AG04450 (cell line): ENCODE data around the gene KRTAP26-1. TPM values are rescaled to one million over a fixed set of nuclear protein-coding genes. Genes with fewer than 3 reads are reported as not detected.
A peak's percentile ranks its signal among the peaks of the same experiment; 100 is the strongest.

Source experiments
- CTCF ChIA-PET: fragments of 300-600, 350-600 bp; formaldehyde crosslinking; extraction: SDS; loops from one replicate; lab custom pipeline; 2022; ENCODE audit warnings: antibody characterized with exemption, inconsistent platforms; lab: Charles Lee
- POLR2A ChIA-PET: fragments of 350-600 bp; formaldehyde crosslinking; extraction: SDS; loops from one replicate; lab custom pipeline; 2021; ENCODE audit warnings: antibody characterized with exemption, inconsistent platforms; lab: Yijun Ruan, JAX
- DNase-seq: peaks from one replicate; pipeline ENCODE4 v3.0.0-alpha.2; 2011; ENCODE audit warnings: low read depth, low spot score
- H3K27ac ChIP-seq: one replicate; pipeline ENCODE4 v1.5.1; 2012; ENCODE audit warnings: low read depth, low read length, control low read depth
- H3K27me3 ChIP-seq: one replicate; pipeline ENCODE4 v1.6.0; 2012; ENCODE audit warnings: low read length; ENCODE audit not compliant: control insufficient read depth, insufficient read depth
- H3K4me3 ChIP-seq: 2 replicates; pipeline ENCODE4 v1.5.1; 2011; ENCODE audit warnings: mild to moderate bottlenecking, low read depth, low read length, control low read depth
- H3K9me3 ChIP-seq: 2 replicates; pipeline ENCODE4 v1.5.1; 2012; ENCODE audit warnings: low read length; ENCODE audit not compliant: control insufficient read depth, insufficient read depth
- polyA plus RNA-seq: library from polyadenylated mRNA; depleted of rRNA; stranded (reverse); fragments of >200 nt; gene quantifications from 2 replicates; pipeline ENCODE4 v1.2.3, GENCODE V29; 2011
- TF ChIP-seq, protein P1 (sequence below): IDR thresholded peaks from 2 replicates; pipeline ENCODE4 v1.5.1; 2011; ENCODE audit warnings: low read depth, low read length, control low read depth, inconsistent platforms

KRTAP26-1 gene
- polyA plus RNA-seq, 1 experiment = not detected

DNA sequence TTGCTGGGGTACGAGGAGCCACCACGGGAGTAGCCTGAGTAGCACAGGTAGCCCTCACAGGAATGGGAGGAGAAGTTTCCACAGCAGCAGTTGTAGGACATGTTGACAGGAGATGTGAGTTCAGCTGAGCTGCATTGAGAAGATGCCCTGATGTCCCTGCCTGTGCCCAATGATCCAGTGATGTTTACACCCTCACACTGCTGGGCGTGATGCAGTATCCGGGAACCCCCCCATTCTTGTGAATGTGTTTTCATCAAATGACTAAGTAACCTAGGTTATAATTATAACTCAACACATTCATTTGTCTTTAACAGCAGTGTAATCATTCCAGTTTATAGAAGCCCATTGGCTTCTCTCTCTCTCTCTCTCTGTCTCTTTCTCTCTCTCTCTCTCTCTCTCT, 28.4 kb upstream of the KRTAP26-1 start, which contains the start of gene KRTAP23-1:
TSS of gene KRTAP23-1 (minus strand) at position 101 of the 400 bp plus-strand sequence. CDS start at position 101, 0 bp downstream.
- ChIA-PET CTCF (no interaction called here), POLR2A (no interaction called here)
- TF ChIP-seq, protein P1, sequence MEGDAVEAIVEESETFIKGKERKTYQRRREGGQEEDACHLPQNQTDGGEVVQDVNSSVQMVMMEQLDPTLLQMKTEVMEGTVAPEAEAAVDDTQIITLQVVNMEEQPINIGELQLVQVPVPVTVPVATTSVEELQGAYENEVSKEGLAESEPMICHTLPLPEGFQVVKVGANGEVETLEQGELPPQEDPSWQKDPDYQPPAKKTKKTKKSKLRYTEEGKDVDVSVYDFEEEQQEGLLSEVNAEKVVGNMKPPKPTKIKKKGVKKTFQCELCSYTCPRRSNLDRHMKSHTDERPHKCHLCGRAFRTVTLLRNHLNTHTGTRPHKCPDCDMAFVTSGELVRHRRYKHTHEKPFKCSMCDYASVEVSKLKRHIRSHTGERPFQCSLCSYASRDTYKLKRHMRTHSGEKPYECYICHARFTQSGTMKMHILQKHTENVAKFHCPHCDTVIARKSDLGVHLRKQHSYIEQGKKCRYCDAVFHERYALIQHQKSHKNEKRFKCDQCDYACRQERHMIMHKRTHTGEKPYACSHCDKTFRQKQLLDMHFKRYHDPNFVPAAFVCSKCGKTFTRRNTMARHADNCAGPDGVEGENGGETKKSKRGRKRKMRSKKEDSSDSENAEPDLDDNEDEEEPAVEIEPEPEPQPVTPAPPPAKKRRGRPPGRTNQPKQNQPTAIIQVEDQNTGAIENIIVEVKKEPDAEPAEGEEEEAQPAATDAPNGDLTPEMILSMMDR = no peak

DNA sequence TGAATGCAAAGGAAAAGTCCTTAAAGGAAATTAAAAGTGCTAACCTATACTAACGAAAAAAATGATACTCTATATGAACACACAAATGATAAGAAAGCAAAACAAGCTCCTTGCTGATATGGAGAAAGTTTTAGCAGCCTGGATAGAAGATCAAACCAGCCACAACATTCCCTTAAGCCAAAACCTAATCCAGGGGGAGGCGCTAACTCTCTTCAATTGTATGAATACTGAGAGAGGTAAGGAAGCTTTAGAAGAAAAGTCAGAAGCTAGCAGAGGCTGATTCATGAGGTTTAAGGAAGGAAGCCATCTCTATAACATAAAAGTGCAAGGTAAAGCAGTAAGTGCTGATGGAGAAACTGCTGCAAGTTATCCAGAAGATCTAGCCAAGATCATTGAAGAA, 24.9 kb upstream of the KRTAP26-1 start:
- Histone ChIP-seq H3K27me3 (no peaks in the 10 kb centered on the region), H3K4me3 (no peak overlapping the region), H3K27ac (no peak overlapping the region), H3K9me3 (peaks cover 18% of the 10 kb centered on the region)
- DNase-seq = no peak
- ChIA-PET CTCF (no interaction called here), POLR2A (no interaction called here)
- TF ChIP-seq, protein P1 = no peak

More for the DNA sequence above, 28.4 kb upstream of the KRTAP26-1 start, which contains the start of gene KRTAP23-1:
- H3K9me3 ChIP-seq = peaks cover 15% of the 10 kb centered on the region
- no peaks in the 10 kb centered on the region for H3K27me3 ChIP-seq
- no peak within 1 kb of the TSS for H3K27ac ChIP-seq
- no peak for DNase-seq
- no peak within 1 kb of the TSS for H3K4me3 ChIP-seq

DNA sequence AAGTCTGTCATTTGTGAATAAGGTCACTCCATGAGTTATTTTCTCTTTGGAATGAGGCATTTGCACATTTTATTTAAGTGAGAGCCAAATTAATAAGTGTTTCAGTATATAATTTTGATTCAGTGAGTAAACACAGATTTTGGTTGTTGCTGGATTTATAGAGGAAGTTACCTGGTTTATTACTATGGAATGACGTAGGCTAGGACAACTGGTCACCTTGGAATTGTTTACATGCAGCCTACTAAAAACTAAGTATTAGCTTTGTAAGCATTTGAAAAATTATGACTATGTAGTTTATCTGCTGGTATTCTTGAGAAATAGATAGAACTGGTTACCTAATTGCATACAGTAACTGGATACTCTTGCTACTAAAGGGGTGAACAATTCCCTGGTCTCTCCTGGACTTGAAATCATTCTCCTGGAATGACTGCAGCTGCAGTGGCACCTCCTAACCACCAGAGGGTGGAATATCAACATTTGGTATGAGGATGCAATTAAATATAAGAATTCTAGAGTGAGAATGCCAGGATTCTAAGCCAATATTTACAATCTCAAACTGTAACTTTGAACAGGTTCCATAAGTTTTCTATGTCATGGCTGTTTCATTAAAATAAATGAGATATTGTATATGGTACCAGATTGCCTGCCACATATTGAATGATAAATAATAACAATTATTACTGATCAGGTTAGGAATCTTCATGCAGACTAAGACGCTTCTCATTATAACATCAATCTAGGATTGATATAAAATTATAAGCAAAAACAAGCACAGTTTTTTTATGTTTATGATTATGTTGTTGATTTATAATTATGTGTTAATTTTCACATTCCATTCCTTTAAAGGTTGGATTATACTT, 20.8 kb upstream of the KRTAP26-1 start:
- Histone ChIP-seq H3K27ac (no peak overlapping the region), H3K27me3 (no peaks in the 10 kb centered on the region), H3K9me3 (peaks cover 19% of the 10 kb centered on the region), H3K4me3 (no peak overlapping the region)
- DNase-seq = no peak
- POLR2A ChIA-PET = no interaction called here
- CTCF ChIA-PET = interaction anchor here (0.6 to 1.3 kb wide), 2 partner anchors 739 to 744 kb away, joined by 3 read pairs; no protein-coding TSS in a partner anchor
- TF ChIP-seq, protein P1 = peak; percentile 49

DNA sequence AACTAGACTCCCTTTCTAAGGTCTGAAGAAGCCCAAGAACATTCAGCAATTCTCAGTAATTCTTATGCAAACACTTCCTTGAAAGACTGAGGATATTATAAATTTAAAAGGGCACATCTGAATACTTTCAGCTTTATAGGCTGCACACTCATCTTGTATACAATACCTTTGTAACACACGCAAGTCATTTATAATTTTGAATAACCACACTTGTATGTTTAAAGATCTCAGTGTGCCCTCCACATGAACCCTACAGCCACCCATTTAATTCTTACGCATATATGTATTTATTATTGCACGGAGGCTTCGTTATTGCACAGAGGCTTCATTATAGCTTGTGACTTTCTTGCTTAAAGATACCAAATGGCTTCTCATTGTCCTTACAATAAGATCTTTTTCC, 18.6 kb upstream of the KRTAP26-1 start:
- H3K9me3 ChIP-seq = peaks cover 13% of the 10 kb centered on the region; the same call in 1 of the 2 replicates
- TF ChIP-seq, protein P1 = no peak
- CTCF ChIA-PET = interaction anchor here (0.7 kb wide), 1 partner anchor 843 kb away, joined by 7 read pairs; no protein-coding TSS in a partner anchor
- H3K27me3 ChIP-seq = no peaks in the 10 kb centered on the region
- no peak overlapping the region for H3K27ac ChIP-seq
- no peak for DNase-seq
- POLR2A ChIA-PET = no interaction called here
- H3K4me3 ChIP-seq = no peak overlapping the region

DNA sequence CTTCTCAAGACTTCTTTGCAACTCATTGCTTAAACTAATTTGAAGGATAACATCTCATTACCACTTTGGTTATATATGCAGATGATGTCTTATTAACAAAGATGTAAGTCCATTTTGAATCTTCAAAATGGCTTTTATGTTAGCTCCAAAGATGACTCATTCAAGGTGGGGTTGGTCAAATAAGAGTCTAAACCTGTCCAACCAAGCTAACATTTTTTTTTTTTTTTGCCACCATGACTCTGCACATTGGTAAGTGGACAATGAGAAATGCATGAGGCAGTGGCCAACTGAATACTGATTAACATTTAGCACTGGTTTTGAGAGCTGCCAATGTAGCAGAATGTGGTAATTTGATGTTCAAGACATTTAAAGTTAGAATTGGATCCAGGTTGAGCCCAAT, 17.7 kb upstream of the KRTAP26-1 start:
- Histone ChIP-seq H3K4me3 (no peak overlapping the region), H3K27ac (no peak overlapping the region), H3K27me3 (no peaks in the 10 kb centered on the region), H3K9me3 (peaks cover 18% of the 10 kb centered on the region)
- ChIA-PET CTCF (no interaction called here), POLR2A (no interaction called here)
- no peak for DNase-seq
- TF ChIP-seq, protein P1 = no peak
